ENCODE results near the gene ST3GAL5. TPM values are rescaled to one million over a fixed set of nuclear protein-coding genes. Genes with fewer than 3 reads are reported as not detected.
A peak's percentile ranks its signal among the peaks of the same experiment; 100 is the strongest.

ST3GAL5 gene
- total and polyA plus RNA-seq, 5 donors: 5.4 to 14.0 (median 8.7) TPM

- H3K27me3 ChIP-seq (ENCODE audit: control insufficient read depth, insufficient read depth): no peaks in the 10 kb centered on the region
- H3K27ac ChIP-seq (ENCODE audit: low read length): no peak overlapping the region
- DNase-seq: no peak
- H3K4me3 ChIP-seq (ENCODE audit: low read length): no peak overlapping the region
- intact Hi-C loops (cut with DNase I): no loop called here
- no peaks in the 10 kb centered on the region for H3K9me3 ChIP-seq (ENCODE audit: control insufficient read depth, low read length)
- no peak for ATAC-seq
- peaks cover 2% of the 10 kb centered on the region for H3K4me1 ChIP-seq (ENCODE audit: control insufficient read depth, insufficient read depth, low read length)
- 93% methylated on average over 10 of the region's 10 CpGs for WGBS
Measured at GRCh38 chr2:85850451-85850850, 38.3 kb downstream of the ST3GAL5 start.

- DNase-seq (no peak), ATAC-seq (peak in 1 of 2 donors; percentile 24)
- no peaks in the 10 kb centered on the region for H3K4me1 ChIP-seq (ENCODE audit: control insufficient read depth, insufficient read depth, low read length)
- H3K27ac ChIP-seq (ENCODE audit: low read length): no peak overlapping the region
- no peak overlapping the region for H3K4me3 ChIP-seq (ENCODE audit: low read length)
- no peaks in the 10 kb centered on the region for H3K27me3 ChIP-seq (ENCODE audit: control insufficient read depth, insufficient read depth)
- intact Hi-C loops (cut with DNase I): no loop called here
- 67% methylated on average over 2 of the region's 2 CpGs for WGBS
- no peaks in the 10 kb centered on the region for H3K9me3 ChIP-seq (ENCODE audit: control insufficient read depth, low read length)
Measured at GRCh38 chr2:85847051-85847588, 41.7 kb downstream of the ST3GAL5 start.

- intact Hi-C loops (cut with DNase I): no loop called here
- H3K27ac ChIP-seq (ENCODE audit: low read length): no peak overlapping the region
- H3K4me3 ChIP-seq (ENCODE audit: low read length): no peak overlapping the region
- WGBS: 95% methylated on average over 4 of the region's 4 CpGs
- no peak for ATAC-seq
- H3K9me3 ChIP-seq (ENCODE audit: control insufficient read depth, low read length): no peaks in the 10 kb centered on the region
- H3K27me3 ChIP-seq (ENCODE audit: control insufficient read depth, insufficient read depth): no peaks in the 10 kb centered on the region
- DNase-seq: no peak
- no peaks in the 10 kb centered on the region for H3K4me1 ChIP-seq (ENCODE audit: control insufficient read depth, insufficient read depth, low read length)
Measured at GRCh38 chr2:85846411-85846810, 42.4 kb downstream of the ST3GAL5 start.

GRCh38 chr2:85844486-85844885 is 44.3 kb downstream of the ST3GAL5 start:
- no peak overlapping the region for H3K4me3 ChIP-seq (ENCODE audit: low read length)
- ATAC-seq (no peak), DNase-seq (no peak)
- 92% methylated on average over 4 of the region's 4 CpGs for WGBS
- no peak overlapping the region for H3K27ac ChIP-seq (ENCODE audit: low read length)
- H3K9me3 ChIP-seq (ENCODE audit: control insufficient read depth, low read length): no peaks in the 10 kb centered on the region
- no peaks in the 10 kb centered on the region for H3K4me1 ChIP-seq (ENCODE audit: control insufficient read depth, insufficient read depth, low read length)
- intact Hi-C loops (cut with DNase I): no loop called here
- H3K27me3 ChIP-seq (ENCODE audit: control insufficient read depth, insufficient read depth): no peaks in the 10 kb centered on the region

DNA sequence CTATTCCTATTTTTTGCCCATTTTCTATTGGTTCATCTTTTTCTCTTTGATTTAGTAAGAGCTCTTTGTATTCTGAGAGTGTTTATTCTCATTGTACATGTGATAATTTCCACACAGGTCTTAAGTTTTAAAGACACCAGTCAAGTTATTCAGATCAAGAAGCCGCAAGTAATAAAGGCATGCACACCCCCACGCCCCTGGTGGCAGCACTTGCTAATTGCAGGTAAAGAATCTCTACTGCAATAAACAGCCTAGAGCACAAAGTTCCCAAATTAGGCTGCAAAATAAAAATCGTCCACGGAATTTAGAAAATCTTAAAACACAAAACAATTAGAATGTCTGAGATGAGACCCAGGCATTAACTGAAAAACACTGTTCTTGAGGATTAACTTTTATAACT is 45.2 kb downstream of the ST3GAL5 start:
- WGBS: 52% methylated on average over 4 of the region's 4 CpGs
- Histone ChIP-seq H3K4me3 (ENCODE audit: low read length) (no peak overlapping the region), H3K4me1 (ENCODE audit: control insufficient read depth, insufficient read depth, low read length) (no peaks in the 10 kb centered on the region), H3K27me3 (ENCODE audit: control insufficient read depth, insufficient read depth) (no peaks in the 10 kb centered on the region), H3K27ac (ENCODE audit: low read length) (no peak overlapping the region), H3K9me3 (ENCODE audit: control insufficient read depth, low read length) (no peaks in the 10 kb centered on the region)
- ATAC-seq: no peak
- intact Hi-C loops (cut with DNase I): no loop called here
- DNase-seq: no peak

- Histone ChIP-seq H3K4me1 (ENCODE audit: control insufficient read depth, insufficient read depth, low read length) (no peaks in the 10 kb centered on the region), H3K9me3 (ENCODE audit: control insufficient read depth, low read length) (no peaks in the 10 kb centered on the region), H3K4me3 (ENCODE audit: low read length) (no peak overlapping the region), H3K27me3 (ENCODE audit: control insufficient read depth, insufficient read depth) (no peaks in the 10 kb centered on the region), H3K27ac (ENCODE audit: low read length) (no peak overlapping the region)
- no peak for ATAC-seq
- WGBS: 87% methylated on average over 9 of the region's 9 CpGs
- no peak for DNase-seq
- intact Hi-C loops (cut with DNase I): no loop called here
Measured at GRCh38 chr2:85840091-85840490, 48.7 kb downstream of the ST3GAL5 start.

GRCh38 chr2:85839461-85839860 is 49.3 kb downstream of the ST3GAL5 start:
- WGBS: 89% methylated on average over 10 of the region's 10 CpGs
- intact Hi-C loops (cut with DNase I): no loop called here
- no peak for DNase-seq

DNA sequence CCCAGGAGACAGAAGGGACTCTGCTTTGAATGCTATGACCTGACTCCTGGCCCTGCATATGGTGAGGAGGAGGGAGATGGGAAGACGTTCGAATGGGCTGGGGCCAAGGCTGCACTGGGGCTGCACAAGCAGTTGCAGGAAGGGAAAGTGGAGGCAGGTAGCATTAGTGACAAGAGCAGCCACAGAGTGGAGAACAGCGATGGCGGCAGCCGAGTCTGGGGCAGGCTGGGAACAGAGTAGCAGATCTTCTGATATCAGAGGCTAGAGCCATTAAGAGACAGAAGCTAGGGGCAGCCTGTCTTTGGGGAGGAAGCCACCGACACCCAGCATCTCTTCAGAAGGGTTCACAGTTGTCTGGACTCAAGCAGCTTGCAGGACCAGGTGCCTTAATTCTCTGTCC is 50.1 kb downstream of the ST3GAL5 start:
- Histone ChIP-seq H3K27ac (ENCODE audit: low read length) (no peak overlapping the region), H3K9me3 (ENCODE audit: control insufficient read depth, low read length) (no peaks in the 10 kb centered on the region), H3K4me3 (ENCODE audit: low read length) (no peak overlapping the region), H3K27me3 (ENCODE audit: control insufficient read depth, insufficient read depth) (no peaks in the 10 kb centered on the region), H3K4me1 (ENCODE audit: control insufficient read depth, insufficient read depth, low read length) (no peaks in the 10 kb centered on the region)
- DNase-seq (no peak), ATAC-seq (peak in 1 of 2 donors; percentile 28)
- 90% methylated on average over 6 of the region's 6 CpGs for WGBS
- intact Hi-C loops (cut with DNase I): no loop called here

More at GRCh38 chr2:85839461-85839860, 49.3 kb downstream of the ST3GAL5 start:
- no peak overlapping the region for H3K27ac ChIP-seq (ENCODE audit: low read length)
- H3K9me3 ChIP-seq (ENCODE audit: control insufficient read depth, low read length): no peaks in the 10 kb centered on the region
- ATAC-seq: peak in 1 of 2 donors; percentile 25
- no peaks in the 10 kb centered on the region for H3K4me1 ChIP-seq (ENCODE audit: control insufficient read depth, insufficient read depth, low read length)
- H3K4me3 ChIP-seq (ENCODE audit: low read length): no peak overlapping the region
- no peaks in the 10 kb centered on the region for H3K27me3 ChIP-seq (ENCODE audit: control insufficient read depth, insufficient read depth)

GRCh38 chr2:85838181-85838580 is 50.6 kb downstream of the ST3GAL5 start:
- 80% methylated on average over 4 of the region's 4 CpGs for WGBS
- Histone ChIP-seq H3K9me3 (ENCODE audit: control insufficient read depth, low read length) (no peaks in the 10 kb centered on the region), H3K4me1 (ENCODE audit: control insufficient read depth, insufficient read depth, low read length) (no peaks in the 10 kb centered on the region), H3K27me3 (ENCODE audit: control insufficient read depth, insufficient read depth) (no peaks in the 10 kb centered on the region), H3K4me3 (ENCODE audit: low read length) (no peak overlapping the region), H3K27ac (ENCODE audit: low read length) (no peak overlapping the region)
- peak in 1 of 2 donors; percentile 41 for ATAC-seq
- intact Hi-C loops (cut with DNase I): no loop called here
- no peak for DNase-seq

- DNase-seq: no peak
- intact Hi-C loops (cut with DNase I): no loop called here
- no peaks in the 10 kb centered on the region for H3K4me1 ChIP-seq (ENCODE audit: control insufficient read depth, insufficient read depth, low read length)
Measured at GRCh38 chr2:85834466-85834865, 54.3 kb downstream of the ST3GAL5 start.

DNA sequence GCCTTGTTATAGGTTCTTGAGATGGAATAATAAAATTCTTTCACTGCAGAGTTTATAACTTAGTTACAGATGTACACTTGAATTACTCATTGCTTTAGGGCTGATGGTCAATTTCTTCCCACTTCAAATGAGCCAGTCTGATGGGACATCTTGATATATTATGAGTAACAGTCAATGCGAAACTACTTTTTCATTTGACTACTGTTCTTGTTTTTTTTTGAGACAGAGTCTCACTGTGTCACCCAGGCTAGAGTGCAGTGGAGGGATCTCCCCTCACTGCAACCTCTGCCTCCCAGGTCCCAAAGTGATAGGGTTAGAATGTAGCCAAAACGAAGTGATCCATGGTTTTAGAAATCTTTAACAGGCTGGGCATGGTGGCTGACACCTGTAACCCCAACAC is 57.1 kb downstream of the ST3GAL5 start:
- intact Hi-C loops (cut with DNase I): no loop called here
- WGBS: 95% methylated on average over 2 of the region's 2 CpGs
- ATAC-seq (no peak), DNase-seq (no peak)
- H3K27ac ChIP-seq (ENCODE audit: low read length): no peak overlapping the region
- no peaks in the 10 kb centered on the region for H3K27me3 ChIP-seq (ENCODE audit: control insufficient read depth, insufficient read depth)
- no peaks in the 10 kb centered on the region for H3K9me3 ChIP-seq (ENCODE audit: control insufficient read depth, low read length)
- no peak overlapping the region for H3K4me3 ChIP-seq (ENCODE audit: low read length)
- H3K4me1 ChIP-seq (ENCODE audit: control insufficient read depth, insufficient read depth, low read length): no peaks in the 10 kb centered on the region

More at GRCh38 chr2:85834466-85834865, 54.3 kb downstream of the ST3GAL5 start:
- Histone ChIP-seq H3K27ac (ENCODE audit: low read length) (no peak overlapping the region), H3K4me3 (ENCODE audit: low read length) (no peak overlapping the region), H3K27me3 (ENCODE audit: control insufficient read depth, insufficient read depth) (no peaks in the 10 kb centered on the region), H3K9me3 (ENCODE audit: control insufficient read depth, low read length) (no peaks in the 10 kb centered on the region)
- no peak for ATAC-seq

DNA sequence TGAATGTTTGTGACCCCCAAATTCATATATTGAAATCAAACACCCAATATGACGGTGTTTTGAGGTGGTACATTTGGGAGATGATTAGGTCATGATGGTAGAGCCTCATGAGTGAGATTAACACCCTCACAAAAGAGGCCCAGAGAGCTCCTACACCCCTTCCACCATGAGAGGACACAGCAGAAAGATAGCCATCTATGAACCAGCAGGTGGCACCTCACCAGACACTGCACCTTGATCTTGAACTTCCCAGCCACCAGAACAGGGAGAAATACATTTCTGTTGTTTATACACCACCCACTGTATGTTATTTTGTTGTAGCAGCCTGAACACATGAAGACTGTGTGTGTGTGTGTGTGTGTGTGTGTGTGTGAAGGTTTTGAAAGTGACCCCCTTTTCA is 58.1 kb downstream of the ST3GAL5 start:
- 95% methylated on average over 1 of the region's 1 CpG for WGBS
- H3K27me3 ChIP-seq (ENCODE audit: control insufficient read depth, insufficient read depth): no peaks in the 10 kb centered on the region
- no peaks in the 10 kb centered on the region for H3K9me3 ChIP-seq (ENCODE audit: control insufficient read depth, low read length)
- intact Hi-C loops (cut with DNase I): no loop called here
- no peak overlapping the region for H3K27ac ChIP-seq (ENCODE audit: low read length)
- no peak overlapping the region for H3K4me3 ChIP-seq (ENCODE audit: low read length)
- DNase-seq (no peak), ATAC-seq (no peak)
- no peaks in the 10 kb centered on the region for H3K4me1 ChIP-seq (ENCODE audit: control insufficient read depth, insufficient read depth, low read length)
